C4-2B (cell line): ENCODE measurements around the gene RASAL2.

ENCODE experiments used
- ZFX ChIP-seq: fragments of 450-650 bp; IDR thresholded peaks from 2 replicates; pipeline ENCODE4 v1.6.1; 2017
- TF ChIP-seq, protein P1 (sequence below): fragments of 450-650 bp; conservative IDR thresholded peaks from 2 replicates; pipeline ENCODE4 v1.5.1; 2017; ENCODE audit warnings: mild to moderate bottlenecking

- TF ChIP-seq, protein P1, sequence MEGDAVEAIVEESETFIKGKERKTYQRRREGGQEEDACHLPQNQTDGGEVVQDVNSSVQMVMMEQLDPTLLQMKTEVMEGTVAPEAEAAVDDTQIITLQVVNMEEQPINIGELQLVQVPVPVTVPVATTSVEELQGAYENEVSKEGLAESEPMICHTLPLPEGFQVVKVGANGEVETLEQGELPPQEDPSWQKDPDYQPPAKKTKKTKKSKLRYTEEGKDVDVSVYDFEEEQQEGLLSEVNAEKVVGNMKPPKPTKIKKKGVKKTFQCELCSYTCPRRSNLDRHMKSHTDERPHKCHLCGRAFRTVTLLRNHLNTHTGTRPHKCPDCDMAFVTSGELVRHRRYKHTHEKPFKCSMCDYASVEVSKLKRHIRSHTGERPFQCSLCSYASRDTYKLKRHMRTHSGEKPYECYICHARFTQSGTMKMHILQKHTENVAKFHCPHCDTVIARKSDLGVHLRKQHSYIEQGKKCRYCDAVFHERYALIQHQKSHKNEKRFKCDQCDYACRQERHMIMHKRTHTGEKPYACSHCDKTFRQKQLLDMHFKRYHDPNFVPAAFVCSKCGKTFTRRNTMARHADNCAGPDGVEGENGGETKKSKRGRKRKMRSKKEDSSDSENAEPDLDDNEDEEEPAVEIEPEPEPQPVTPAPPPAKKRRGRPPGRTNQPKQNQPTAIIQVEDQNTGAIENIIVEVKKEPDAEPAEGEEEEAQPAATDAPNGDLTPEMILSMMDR, result no peak
- no peak for TF ChIP-seq ZFX
Observed at GRCh38 chr1:178057912-178058534, 35.9 kb upstream of the RASAL2 start.
